ENCODE results near the gene BCL10.

- TF ChIP-seq CTCF (IDR thresholded peaks at IDR 0.05; ENCODE audit: borderline replicate concordance, extremely low read depth, low read length, poor library complexity, severe bottlenecking) (no peak), EZH2 (IDR thresholded peaks at IDR 0.05; ENCODE audit: borderline replicate concordance, low read depth, low read length, severe bottlenecking) (no peak)
These were observed 1.4 kb downstream of the BCL10 start for GRCh38 chr1:85274969-85275453.
